ENCODE data around the gene FBXO45. TPM values are rescaled to one million over a fixed set of nuclear protein-coding genes. Genes with fewer than 3 reads are reported as not detected.

The FBXO45 gene
- total and polyA plus RNA-seq, 10 of the 15 experiments (the other 5 are each of a cell fraction or from before 2014, with no cell fraction given): 4.0 to 17.3 (median 11.8) TPM

- TF ChIP-seq EZH2 (IDR thresholded peaks at IDR 0.05; ENCODE audit: borderline replicate concordance, control insufficient read depth, low read depth, low read length) (no peak), MLLT1 (IDR thresholded peaks at IDR 0.05) (0 out of 2 replicates have a peak, but pooled peaks have one; percentile 18), YBX1 (IDR thresholded peaks at IDR 0.05) (no peak), WRNIP1 (IDR thresholded peaks at IDR 0.05; ENCODE audit: borderline replicate concordance, low read depth, low read length) (no peak), BMI1 (IDR thresholded peaks at IDR 0.05; ENCODE audit: borderline replicate concordance) (no peak)
Measured at GRCh38 chr3:196620161-196620604, 51.7 kb downstream of the FBXO45 start (continued).

DNA sequence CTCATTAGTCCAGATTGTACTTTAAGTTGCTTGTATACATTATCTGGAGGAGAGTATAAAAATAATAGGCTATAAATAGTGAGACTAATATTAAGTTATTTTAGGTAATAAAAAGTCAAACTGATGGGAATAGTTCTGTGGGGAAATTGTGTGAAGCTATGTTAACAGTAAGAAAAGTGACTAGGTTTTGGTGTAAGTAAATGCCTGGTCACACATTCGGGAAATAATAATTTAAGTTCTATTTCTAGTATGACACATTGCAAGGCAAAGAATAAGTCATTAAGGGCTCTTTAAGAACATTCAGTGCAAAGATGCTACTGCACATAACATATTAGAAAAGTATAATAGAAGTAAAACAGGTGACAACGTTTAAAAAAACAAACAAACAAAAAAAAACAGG is 52.2 kb downstream of the FBXO45 start:
- no peak overlapping the region for H3K9ac ChIP-seq (ENCODE audit: control insufficient read depth, insufficient read depth, low read length)
- RAD21 ChIA-PET (ENCODE audit: unreplicated experiment): no interaction called here
- FAIRE-seq: no peak
- WGBS (ENCODE audit: insufficient coverage, insufficient replicate concordance, low lambda C conversion rate, missing lambda C conversion rate): 30% methylated on average over 2 of the region's 2 CpGs
- H3K79me2 ChIP-seq (ENCODE audit: control insufficient read depth, insufficient read depth, low read length): no peaks in the 10 kb centered on the region
- BruUV-seq (replicated peaks): no TSS peak
- CTCF ChIA-PET: interaction anchor here (1.2 to 2.4 kb wide), 2 partner anchors 12 to 64 kb away, joined by 3 to 7 read pairs; no protein-coding TSS in a partner anchor
- SMC1A ChIA-PET (ENCODE audit: uncharacterized antibody, unreplicated experiment): interaction anchor here (1.0 kb wide), 1 partner anchor 22 kb away, joined by 4 read pairs; no protein-coding TSS in a partner anchor
- H4K20me1 ChIP-seq (ENCODE audit: control insufficient read depth, insufficient read depth): no peaks in the 10 kb centered on the region
- no peak overlapping the region for H3K4me3 ChIP-seq
- peak overlapping the region; percentile 71; the same call in 1 of the 2 replicates for H2AFZ ChIP-seq (ENCODE audit: control insufficient read depth, low read depth, low read length)
- in situ Hi-C loops (cut with MboI) (no loop called here), intact Hi-C loops (cut with micrococcal nuclease; ENCODE audit: unreplicated experiment) (no loop called here)
- no peaks in the 10 kb centered on the region for H3K27me3 ChIP-seq (replicated peaks in 1 of 2; ENCODE audit: control insufficient read depth in 2 of 2, insufficient read depth in 2 of 2, low read length in 1 of 2)
- TF ChIP-seq NFYA (IDR thresholded peaks at IDR 0.05; ENCODE audit: borderline replicate concordance, low read depth, low read length): no peak
- TF ChIP-seq CTCF (IDR thresholded peaks at IDR 0.05 in 2 of 3, conservative IDR thresholded peaks at IDR 0.05 in 1 of 3; ENCODE audit: control insufficient read depth in 2 of 3, extremely low read depth in 1 of 3, insufficient read depth in 1 of 3, low read depth in 3 of 3, low read length in 3 of 3): no peak
- TF ChIP-seq RB1 (IDR thresholded peaks at IDR 0.05; ENCODE audit: borderline replicate concordance): no peak
- TF ChIP-seq, protein P1, sequence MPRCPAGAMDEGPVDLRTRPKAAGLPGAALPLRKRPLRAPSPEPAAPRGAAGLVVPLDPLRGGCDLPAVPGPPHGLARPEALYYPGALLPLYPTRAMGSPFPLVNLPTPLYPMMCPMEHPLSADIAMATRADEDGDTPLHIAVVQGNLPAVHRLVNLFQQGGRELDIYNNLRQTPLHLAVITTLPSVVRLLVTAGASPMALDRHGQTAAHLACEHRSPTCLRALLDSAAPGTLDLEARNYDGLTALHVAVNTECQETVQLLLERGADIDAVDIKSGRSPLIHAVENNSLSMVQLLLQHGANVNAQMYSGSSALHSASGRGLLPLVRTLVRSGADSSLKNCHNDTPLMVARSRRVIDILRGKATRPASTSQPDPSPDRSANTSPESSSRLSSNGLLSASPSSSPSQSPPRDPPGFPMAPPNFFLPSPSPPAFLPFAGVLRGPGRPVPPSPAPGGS (IDR thresholded peaks at IDR 0.05; ENCODE audit: borderline replicate concordance, insufficient read depth, low read depth, low read length, poor library complexity, severe bottlenecking): no peak
- TF ChIP-seq SUZ12 (IDR thresholded peaks at IDR 0.05; ENCODE audit: unreplicated experiment): no peak
- TF ChIP-seq, protein P2, sequence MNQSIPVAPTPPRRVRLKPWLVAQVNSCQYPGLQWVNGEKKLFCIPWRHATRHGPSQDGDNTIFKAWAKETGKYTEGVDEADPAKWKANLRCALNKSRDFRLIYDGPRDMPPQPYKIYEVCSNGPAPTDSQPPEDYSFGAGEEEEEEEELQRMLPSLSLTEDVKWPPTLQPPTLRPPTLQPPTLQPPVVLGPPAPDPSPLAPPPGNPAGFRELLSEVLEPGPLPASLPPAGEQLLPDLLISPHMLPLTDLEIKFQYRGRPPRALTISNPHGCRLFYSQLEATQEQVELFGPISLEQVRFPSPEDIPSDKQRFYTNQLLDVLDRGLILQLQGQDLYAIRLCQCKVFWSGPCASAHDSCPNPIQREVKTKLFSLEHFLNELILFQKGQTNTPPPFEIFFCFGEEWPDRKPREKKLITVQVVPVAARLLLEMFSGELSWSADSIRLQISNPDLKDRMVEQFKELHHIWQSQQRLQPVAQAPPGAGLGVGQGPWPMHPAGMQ (IDR thresholded peaks at IDR 0.05; ENCODE audit: borderline replicate concordance): no peak
- TF ChIP-seq SIX5 (IDR thresholded peaks at IDR 0.05; ENCODE audit: low read depth, low read length, severe bottlenecking): no peak
- POLR2A ChIA-PET: interaction anchor here (1.0 to 2.4 kb wide), 2 partner anchors 11 to 24 kb away, joined by 4 to 7 read pairs; no protein-coding TSS in a partner anchor
- peak overlapping the region; percentile 63 for H3K27ac ChIP-seq (ENCODE audit: control insufficient read depth, insufficient read depth)
- H3K4me1 ChIP-seq (ENCODE audit: control insufficient read depth, insufficient read depth, low read length): peaks cover 23% of the 10 kb centered on the region
- H3K36me3 ChIP-seq (ENCODE audit: control insufficient read depth in 2 of 2, insufficient read depth in 2 of 2, low read length in 1 of 2): no peaks in the 10 kb centered on the region
- DNase-seq (ENCODE audit: low read depth, low spot score): no peak
- no peak for ATAC-seq
- H3K4me2 ChIP-seq (ENCODE audit: control insufficient read depth, insufficient read depth): peak overlapping the region; percentile 78
- no peaks in the 10 kb centered on the region for H3K9me3 ChIP-seq (replicated peaks; ENCODE audit: control insufficient read depth, insufficient read depth, low read length)
